Measurements from ENCODE around the gene COMT.

Gene COMT

DNA sequence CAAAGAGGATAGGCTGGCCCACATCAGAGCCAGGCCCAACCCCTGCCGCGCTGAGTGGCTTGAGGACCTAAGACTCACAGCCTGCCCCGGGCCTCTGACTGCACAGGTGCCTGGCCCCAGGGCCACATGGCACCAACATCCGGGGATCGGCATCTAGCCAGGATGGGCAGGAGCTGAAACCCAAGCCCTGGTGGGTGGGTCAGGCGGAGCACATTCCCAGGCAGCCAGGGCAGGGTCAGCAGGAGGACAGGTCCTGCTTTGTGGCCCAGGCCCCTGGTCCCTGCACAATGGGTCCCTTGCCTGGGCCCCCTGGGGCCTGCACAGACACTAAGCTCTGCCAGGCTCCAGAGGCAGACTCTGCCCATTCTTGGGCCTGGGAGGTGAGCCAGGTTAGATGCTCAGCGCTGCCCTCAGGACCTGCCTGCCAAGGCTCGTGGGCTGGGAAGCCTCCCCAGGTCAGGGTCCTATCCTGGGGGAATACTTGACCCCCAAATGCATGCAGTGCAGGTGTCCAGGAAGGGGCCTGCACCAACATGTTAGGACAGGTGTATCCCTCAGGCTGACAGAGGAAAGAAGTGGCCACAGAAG, 41.5 kb downstream of the COMT start:
- DNase-seq (ENCODE audit: low spot score) = no peak

DNA sequence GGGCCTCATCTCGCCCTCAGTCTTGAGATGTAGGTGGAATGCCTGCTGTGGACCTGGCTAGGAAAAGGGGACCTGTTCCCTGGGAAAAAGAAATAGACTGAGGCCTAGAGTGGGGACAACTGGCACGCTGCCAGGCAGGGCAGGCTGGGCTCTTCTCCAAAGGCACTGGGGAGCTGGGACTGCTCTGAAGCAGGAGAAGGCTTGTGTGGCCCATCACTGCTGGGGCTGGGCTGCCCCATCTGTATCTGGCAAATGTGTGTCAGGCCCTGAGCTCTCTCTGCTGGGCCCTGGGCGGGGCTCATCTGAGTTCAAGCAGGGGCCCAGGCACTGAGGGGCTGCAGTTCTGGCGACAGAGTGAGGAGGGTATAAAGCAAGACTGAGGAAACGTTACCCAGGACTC, 42.2 kb downstream of the COMT start:
- DNase-seq (ENCODE audit: low spot score) = no peak

DNA sequence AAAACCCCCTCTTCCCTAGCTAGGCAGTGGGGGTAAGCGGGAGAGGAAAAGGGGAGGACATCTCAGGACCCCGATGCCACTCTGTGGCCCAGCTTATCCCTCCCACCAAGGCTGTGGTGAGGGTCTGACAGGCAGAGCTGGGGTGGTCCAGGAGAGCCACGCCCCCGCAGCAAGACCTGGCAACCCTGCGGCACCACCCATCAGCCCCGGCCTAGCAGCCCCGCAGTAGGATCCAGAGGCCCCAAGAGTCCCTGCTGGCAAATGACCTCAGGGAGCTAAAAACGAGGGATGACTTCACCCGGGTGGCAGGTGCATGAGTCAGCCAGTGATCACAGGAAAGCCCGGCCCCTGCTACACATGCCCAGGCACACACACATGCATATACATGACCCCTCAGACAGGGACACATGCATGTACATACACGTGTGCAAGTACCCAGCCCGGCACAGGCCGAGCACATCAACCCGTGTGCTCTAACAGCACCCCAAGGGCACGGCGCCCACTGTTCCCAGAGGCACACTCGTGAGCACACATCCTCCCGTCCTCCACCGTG, 42.7 kb downstream of the COMT start:
- DNase-seq (ENCODE audit: low spot score) = no peak

DNA sequence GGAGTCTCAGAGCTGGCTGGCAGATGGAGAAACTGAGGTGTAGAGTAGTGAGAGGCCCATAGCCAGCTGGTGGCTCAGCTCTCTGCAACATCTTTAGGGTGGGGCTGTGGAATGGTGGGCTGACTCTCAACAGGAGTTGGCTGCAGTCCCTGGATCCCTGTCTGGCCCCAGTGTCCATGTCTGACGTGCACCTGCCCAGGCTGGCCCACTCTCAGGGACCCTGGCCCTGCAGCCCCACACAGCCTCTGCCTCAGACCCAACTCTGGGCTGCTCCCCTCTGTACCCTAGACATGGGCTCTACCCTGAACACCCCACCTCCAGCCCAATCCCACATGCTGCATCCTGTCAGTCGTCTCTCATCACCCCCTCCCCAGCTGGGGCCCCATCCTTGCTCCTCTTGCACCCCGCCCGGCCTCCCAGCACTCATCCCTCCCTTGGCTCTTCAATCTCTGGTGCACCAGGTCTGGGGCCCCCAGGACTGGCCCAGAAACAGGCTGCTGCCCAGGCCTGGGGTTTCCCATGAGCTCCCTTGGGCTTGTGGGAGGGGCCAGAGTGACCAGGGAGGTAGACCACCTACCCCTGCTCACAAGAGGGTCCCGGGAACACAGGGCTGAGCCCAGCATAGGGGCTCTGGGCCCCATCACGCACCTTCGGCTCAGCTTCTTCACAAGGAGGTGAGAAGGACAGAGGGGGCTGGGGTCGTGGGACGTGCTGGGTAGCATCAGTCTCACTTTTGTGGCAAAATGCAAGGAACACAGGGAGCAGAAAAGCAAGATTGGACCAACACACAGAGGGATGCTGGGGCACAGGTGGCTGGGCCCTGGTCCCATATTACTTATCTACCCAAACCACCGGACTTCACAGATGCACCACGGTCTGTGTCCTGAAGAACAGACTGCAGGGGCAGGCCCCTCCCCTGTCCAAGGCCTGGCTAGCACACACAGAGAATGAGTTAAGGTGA, 43.6 kb downstream of the COMT start:
- no peak for DNase-seq (ENCODE audit: low spot score)

DNA sequence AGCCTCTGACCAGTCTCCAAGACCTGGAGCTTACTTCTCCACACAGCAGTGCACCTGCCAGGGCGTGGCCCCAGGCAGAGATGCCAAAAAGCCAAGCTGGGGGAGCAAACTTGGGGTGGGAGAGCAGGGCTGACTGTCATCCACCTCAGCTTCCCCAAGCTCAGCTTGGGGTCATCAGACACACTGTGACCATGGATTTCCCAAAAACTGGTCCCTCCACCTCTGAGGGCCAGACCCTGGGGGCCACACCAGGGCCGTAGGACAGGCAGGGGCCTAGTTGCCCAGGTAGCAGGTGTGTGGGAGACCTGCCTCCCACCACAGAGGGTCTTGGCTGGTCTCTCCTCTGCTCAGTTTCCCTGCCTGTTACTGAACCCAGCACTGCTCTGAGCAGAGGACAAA, 44.4 kb downstream of the COMT start:
- DNase-seq (ENCODE audit: low spot score) = no peak

DNA sequence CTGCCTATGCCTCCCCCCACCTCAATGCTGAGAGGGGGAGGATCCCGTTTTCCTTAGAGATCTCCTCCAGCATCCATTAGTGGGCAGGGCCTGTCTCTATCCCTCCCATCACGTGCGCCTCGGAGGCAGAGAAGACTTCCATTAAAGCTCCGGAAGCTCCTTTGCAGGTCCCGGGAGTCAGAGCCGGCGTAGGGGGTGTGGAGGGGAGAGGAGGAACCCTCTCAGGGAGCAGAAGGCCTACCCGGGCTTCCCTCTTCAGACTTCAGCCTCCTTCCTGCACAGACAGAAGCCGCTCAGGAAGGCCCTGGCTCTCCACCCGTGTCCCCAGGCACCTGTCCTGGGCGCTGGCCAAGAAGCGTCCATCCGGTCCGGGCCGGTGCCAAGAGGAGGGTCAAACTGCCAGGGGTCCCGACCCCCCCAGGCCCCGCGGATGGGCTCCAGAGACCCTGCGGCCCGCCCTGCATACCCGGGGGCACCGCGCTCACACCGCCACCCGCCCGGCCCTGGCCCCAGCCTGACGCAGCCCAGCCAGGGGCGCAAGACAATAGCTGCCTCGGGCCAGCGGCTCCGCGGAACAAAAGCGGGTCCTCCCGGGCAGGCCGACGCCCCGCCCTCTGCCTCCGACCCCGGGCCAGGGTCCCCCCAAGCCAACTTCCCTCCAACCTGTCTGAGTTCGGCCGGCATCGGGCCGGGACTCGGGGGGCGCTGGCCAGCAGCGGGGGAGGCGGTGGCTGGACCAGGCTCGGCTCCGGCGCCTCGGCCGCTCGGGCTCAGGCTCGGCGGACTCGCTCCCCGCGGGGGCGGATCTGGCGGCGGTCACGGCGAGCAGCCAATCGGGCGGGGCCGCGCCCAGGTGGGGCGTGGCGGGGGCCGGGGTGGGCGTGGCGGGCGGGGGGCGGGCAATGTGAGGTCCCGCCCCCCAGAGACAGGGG, 45.1 kb downstream of the COMT start:
- peak; percentile 90 for DNase-seq (ENCODE audit: low spot score)

DNA sequence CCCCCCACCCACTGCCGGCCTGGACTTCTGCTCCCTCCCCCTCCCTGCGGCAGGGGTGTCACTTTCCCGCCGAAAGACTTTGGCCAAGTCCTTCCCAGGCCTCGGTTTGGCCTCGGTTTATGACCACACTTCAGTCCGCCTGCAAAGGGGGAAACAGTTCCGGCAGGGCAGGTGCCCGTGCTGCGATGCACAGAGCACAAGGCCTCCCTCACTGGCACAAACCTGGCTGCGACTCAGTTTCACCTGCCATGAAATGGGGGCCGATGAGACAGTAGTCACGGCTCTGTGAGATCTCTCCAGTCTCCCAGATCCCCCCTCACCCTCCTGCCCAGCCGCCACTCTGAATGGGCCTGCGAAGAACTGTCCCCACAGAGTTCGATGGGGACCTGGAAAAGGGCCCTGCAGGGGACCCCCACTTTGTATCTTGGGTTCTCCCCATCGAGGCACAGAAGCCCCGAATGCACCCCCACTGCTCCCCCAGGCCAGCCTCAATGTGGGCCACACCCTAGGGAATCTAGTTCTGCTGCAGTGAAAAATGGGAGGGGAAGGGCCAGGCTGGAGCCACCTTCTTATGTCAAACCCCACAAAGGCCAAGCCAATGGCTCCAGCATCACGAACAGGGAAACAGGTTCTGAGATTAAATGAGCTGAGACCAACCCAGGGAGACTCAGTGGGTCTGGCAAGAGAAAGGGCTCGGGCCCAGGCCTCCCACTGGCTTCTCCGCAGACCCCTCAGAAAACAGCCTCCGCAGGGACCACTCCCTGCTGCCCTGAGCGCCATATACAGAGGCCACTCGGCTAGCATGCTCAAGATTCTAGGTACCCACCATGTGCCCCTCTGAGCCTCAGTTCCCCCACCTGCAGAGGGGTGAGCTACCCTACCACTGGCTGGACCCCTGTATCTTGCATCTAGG, 46.1 kb downstream of the COMT start:
- no peak for DNase-seq (ENCODE audit: low spot score)

DNA sequence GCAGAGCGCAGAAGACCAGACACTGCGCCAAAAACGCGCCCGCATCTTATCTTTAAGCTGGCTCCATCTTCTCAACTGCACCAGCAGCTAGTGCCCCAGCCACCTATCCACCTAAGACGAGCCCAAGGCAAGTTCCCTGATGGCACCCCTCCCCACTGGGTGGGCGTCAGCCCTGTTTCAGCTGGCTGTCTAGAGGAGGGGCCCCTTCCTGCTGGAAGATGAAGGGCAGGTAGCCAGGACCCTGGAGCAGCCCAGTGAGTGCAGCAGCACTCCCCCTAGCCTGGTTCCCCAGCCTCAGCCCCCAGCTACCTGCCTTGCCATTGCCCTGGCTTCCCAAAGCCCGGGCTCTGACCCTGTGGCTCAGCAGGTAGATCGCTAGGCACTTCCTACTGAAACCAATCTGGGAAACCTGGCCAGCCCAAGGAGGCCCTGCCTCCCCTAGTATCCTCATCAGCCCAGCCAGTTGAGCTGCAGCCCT, 46.8 kb downstream of the COMT start:
- DNase-seq (ENCODE audit: low spot score) = no peak

DNA sequence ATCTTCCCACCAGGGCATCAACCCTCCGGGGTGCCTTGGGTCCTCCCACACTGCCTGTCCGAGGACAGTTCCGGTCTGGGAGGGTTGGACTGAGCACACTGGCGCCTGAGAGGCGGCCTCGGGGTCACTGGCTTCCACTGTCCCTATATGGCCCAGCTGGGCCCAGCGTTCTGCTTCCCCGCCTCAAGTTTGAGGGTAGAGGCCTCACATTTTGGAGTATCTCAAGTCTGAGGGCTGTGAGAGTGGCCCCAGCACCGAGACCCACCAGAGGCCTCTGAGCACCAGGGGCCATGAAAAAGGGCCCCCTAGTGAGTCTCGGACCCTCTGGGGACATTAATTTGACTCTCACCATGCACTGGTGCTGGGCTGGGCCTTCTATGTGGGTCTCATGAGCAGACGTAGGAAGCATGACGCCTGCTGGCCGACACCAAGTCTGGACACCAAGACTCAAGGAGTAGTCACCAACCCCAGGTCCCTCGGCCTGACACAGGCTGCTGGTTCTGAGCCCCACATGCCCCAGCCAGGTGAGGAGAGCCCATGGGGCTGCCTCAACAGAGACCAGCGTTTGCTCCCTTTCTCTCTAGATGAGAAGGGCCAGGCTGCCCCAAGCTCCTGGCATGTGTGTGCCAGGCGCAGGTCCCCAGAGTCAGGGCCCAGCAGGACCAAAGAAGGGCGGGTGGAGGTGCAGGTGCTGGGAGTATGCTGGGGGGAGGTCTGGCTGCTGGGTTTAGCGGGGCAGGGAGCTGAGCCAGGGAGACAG, 47.6 kb downstream of the COMT start:
- no peak for DNase-seq (ENCODE audit: low spot score)

DNA sequence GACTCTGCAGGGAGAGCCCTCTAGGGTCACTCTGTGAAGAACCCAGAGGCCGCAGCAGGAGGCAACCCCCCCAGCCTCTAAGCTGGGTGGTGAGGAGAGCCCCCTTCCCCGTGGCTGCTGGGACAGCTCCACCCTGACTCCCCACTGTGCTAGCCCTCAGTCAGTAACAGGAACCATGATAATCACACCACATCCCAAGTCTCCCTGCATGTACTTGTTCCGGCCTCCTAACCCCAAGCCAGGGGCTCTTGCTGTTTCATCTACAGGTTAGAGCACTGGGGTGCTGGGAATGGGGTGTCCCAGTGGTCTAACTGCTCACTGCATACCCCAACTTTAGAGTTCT, 48.1 kb downstream of the COMT start:
- DNase-seq (ENCODE audit: low spot score) = no peak

DNA sequence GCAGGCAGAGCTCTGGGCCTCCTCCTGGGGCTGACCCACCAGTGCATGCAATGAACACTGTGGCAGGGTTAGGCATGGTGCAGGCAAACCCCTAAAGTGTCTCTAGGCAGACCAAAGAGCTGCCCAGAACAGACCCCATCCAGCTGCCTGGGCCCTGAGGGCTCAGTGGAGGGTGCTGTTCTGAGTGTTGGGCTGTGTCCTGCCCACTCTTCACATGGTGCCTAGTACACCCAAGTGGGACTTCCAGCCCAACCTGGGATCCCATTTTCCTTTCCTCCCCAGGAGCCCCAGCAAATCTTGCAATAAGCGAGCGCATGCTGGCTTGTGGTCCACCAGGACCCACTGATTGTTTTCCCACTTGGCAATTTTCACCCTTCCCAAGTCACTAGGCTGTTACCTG, 48.6 kb downstream of the COMT start:
- DNase-seq (ENCODE audit: low spot score) = no peak

DNA sequence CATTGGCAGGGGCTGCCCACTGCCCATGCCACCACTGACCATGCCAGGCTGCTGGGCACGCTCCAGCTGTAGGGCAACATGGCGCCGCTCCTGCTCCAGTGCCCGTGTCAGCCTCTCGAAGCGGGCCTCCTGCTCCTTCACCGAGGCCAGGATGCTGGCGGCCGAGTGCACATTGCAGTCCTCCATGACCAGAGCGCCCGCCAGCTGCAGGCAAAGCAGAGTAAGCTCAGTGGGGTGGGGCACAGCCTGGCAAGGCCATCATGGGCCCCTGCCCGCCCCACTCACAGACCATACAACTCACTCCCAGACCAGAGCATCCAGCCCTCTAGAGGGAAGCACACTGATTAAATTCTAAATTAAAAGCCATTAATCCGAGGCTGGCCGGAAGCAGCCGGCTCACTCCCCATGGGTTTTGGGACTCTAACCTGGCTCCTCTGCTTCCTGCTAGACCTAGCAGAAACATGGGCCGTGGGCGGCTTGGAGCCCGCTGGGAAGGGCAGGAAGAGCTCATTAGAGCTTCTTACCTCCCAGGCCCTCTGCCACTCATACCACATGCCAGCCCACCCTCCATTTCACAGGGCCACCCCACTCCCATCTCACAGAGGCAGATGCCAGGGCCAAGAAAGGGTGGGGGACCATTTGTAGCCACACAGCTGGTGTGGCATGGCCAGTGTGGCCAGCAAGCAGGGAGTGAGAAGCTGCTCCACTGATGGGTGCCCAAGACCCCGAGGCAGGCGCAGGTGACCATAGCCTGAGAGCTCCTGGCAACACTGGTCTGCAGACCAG, 49.2 kb downstream of the COMT start:
- no peak for DNase-seq (ENCODE audit: low spot score)

DNA sequence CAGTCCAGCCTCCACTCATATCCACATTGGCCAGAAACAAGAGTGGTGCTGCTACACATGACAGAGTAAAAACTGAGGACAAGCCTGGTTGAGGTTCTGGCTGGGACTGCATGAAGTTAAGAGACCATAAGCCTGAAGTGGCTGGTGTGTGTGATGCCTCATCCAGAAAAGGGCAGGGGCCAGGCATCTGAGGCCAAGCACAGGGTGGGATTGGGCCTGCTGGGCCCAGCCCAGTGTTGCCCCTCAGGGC, 49.7 kb downstream of the COMT start:
- no peak for DNase-seq (ENCODE audit: low spot score)

DNA sequence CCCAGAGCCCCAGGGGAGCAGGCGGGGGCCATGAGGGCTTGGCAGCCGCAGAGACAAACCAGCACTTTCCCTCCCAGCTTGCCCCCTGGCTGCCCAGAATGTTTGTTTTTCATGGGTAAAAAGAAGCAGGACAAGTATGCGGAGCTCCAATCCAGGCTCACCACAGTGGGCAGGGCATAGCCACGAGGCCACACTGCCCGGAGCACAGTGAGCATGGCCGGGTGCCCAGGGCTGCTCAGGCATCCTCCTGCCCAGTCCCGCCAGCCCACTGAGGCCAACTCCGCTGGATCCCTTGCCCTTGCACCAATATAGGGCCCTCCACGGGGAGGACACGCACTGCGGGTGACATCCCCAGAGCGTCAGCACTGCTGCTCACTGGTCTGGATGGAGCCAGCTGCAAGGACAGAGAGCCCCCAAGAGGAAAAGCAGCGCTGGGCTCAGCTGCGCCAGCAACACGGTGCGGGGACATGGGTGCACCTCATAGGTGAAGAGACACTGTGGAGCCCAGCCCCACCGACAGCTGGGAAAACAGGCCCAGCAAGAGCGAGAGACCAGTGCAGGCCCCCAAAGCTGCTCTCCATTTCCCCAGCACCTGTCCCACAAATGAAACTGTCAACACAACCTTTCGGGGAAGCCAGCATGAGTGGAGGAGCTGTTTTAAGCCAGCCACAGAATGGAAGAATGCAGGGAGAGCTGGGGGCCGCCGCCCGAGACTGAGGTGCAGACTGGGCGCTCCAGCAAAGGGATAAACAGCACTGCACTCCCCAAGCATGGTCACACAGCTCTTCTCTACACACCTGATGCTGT, 50.3 kb downstream of the COMT start:
- DNase-seq (ENCODE audit: low spot score) = no peak

DNA sequence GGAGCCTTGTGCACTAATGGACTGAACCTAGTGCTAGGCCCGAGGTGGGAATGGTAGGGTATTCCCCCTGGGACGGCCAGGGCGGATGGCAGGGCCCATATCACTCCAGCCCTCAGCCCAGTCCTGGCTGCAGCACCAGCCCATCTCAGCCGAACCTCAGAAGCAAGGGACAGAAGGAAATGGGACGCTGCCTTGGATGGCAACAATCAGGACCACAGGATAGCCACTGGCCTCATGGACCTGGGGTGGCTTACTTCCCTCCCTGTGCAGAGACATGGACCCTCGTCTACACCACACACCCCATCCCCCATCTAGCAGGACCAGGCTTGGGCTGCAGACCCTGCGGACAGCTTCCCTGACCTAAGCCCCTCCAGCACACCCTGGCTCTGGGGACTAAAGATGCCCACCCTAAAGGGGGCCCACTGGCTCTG, 50.9 kb downstream of the COMT start:
- no peak for DNase-seq (ENCODE audit: low spot score)

DNA sequence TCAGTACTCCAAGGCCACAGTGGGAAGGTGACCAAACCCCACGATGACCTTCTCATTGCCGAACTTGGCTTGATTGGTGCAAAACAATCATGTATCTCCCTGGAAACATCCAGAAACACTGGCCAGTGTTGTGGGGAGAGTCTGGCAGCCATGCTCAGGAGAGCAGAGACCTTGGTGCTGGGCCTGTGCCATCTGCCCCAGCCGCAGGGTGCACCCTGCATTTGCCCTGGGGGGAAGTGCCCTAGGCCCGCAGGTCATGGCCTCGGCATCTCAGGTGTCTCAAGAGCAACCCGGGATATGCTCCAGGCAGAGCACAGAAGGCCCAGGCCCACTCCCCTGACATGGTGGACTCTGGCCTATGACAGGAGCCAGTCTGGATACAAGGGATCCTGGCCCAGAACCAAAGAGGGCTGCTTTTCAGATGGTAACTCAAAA, 51.4 kb downstream of the COMT start:
- DNase-seq (ENCODE audit: low spot score) = no peak

DNA sequence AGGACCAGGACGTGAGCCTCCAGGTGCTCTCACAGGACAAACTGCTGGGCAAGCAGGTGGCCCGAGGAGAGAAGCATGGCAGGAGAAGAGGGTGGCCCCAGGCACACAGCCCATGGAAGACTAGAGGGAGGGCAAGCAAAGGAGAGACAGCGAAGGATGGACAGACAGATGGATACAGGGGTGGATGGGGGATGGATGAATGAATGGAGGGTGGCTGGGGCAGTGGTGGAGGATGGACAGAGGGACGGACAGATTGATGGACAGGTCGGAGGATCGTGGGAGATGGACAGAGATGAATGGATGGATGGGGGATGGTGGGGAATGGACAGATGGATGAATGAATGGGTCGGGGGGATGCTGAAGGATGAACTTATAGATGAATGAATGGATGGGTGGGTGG, 52.4 kb downstream of the COMT start:
- no peak for DNase-seq (ENCODE audit: low spot score)

DNA sequence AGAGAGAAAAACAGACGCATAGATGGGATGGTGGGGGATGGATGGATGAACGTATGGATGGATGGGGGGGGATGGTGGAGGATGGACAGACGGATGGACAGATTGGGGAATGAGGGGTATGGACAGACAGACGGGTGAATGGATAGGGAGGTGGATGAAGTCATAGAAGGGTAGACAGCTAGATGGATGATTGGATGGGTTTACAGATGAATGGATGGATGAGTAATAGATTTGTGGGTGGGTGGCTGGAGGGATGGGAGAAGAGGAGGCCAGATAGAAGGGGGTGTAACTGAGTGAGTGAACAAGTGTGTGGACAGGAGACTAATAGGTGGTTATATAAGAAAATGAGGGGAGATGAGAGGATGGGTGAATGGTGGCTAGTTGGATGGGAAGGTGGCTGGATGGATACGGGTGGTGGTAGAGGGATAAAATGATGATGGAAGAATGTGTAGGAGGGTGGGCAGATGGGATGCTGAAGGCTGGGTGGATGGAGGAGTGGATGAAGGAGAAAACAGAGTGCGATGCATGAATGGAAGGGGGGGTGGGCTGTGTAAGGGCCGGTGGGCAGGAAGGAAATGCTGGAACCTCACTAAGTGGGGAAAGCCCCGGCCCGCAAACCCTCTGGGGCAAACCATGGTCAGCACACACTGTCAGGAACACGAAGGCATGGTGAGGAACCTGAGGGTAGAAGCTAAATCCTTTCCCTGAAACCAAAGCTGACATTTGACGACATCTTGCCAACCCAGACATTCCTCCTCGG, 53.5 kb downstream of the COMT start:
- no peak for DNase-seq (ENCODE audit: low spot score)
